GM10266 (cell line): ENCODE measurements around the gene VCL.
"Not testable (repeated sequence)": the region's sequence is repeated elsewhere in the genome, so short reads cannot be mapped to it uniquely, and the experiment has no call there.

ENCODE experiments used
- DNase-seq: peaks from one replicate; pipeline ENCODE4 v3.0.0; 2012; ENCODE audit errors: extremely low spot score
- TF ChIP-seq, protein P1 (sequence below): IDR thresholded peaks from 2 replicates; pipeline ENCODE4 v1.5.1; 2012; ENCODE audit warnings: mild to moderate bottlenecking, low read depth; ENCODE audit not compliant: control insufficient read depth, insufficient read depth; ENCODE audit errors: missing control alignments

Gene VCL

DNA sequence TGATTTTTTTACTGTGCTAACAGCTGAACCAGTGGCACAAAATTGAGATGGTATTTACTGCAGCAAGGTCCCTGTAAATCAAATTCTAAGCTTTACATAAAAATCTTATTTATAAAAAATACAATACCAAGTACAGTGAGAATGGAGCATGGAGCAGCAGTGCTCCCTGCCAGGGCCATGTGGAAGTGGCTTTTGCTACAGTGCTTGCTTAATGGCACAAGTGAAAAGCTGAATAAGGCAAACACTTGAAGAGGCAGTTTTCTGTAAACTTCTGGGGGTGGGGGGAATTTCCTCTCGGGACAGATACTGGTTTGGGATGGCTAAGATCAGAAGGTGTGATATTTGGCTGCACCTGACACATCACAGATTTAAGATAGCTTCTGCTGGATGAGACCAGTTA is 125.2 kb downstream of the VCL start:
- TF ChIP-seq, protein P1, sequence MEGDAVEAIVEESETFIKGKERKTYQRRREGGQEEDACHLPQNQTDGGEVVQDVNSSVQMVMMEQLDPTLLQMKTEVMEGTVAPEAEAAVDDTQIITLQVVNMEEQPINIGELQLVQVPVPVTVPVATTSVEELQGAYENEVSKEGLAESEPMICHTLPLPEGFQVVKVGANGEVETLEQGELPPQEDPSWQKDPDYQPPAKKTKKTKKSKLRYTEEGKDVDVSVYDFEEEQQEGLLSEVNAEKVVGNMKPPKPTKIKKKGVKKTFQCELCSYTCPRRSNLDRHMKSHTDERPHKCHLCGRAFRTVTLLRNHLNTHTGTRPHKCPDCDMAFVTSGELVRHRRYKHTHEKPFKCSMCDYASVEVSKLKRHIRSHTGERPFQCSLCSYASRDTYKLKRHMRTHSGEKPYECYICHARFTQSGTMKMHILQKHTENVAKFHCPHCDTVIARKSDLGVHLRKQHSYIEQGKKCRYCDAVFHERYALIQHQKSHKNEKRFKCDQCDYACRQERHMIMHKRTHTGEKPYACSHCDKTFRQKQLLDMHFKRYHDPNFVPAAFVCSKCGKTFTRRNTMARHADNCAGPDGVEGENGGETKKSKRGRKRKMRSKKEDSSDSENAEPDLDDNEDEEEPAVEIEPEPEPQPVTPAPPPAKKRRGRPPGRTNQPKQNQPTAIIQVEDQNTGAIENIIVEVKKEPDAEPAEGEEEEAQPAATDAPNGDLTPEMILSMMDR: no peak
- no peak for DNase-seq

DNA sequence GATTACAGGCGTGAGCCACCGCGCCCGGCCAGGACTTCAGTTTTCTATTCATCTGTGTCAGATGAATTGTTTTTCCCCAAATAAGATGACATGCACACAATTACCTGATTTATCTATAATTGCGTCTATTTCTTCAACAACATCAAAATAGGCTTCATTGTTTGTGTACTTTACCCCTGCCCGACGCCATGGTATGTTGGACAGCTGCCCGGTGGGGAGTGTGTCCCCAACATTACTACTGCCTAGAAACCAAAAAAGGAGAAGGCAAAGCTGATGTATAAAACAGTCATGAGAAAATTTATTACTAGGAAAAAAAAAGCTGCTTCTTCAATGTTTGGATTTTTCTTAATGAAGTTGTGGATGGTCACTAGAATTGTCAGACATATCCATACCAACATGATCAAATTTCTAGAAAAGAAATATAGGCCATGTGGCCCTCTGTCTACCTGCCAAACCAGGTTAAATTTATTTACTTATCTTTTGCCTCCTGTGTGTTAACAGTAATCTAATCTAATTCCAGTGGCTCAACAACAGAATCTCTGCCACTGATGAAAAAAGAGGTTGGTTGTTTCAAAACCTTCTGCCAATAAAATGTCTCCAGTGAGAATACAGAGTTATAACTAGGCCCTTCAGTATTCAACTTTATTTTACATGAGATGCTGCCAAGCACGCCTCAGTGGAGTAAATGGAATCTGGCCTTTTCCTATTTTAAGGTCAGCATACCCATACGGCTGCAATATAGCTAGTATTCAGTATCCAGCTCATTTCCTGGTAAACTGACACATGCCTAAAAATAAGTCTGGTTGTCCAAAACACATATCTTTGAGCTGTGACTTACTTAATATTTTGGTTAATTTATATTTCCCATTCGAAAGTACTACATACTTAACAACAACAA is 136.3 kb downstream of the VCL start:
- TF ChIP-seq, protein P1: no peak
- no peak for DNase-seq

- no peak for DNase-seq
- TF ChIP-seq, protein P1: no peak
Measured at GRCh38 chr10:74135452-74135851, 137.5 kb downstream of the VCL start.

GRCh38 chr10:74137992-74138391 is 140.1 kb downstream of the VCL start:
- TF ChIP-seq, protein P1: no peak
- DNase-seq: no peak

DNA sequence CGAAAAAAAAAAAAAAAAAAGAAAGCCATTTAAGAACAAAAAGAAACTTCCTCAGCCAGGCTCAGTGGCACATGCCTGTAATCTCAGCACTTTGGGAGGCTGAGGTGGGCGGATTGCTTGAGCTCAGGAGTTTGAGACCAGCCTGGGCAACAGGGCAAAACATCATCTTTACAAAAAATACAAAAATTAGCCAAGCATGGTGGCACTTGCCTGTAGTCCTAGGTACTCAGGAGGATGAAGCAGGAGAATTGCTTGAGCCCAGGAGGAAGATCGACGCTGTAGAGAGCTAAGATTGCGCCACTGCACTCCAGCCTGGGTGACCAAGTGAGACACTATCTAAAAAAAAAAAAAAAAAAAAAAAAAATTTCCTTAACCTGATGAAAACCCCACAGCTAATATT is 140.7 kb downstream of the VCL start:
- DNase-seq: not testable (repeated sequence)

DNA sequence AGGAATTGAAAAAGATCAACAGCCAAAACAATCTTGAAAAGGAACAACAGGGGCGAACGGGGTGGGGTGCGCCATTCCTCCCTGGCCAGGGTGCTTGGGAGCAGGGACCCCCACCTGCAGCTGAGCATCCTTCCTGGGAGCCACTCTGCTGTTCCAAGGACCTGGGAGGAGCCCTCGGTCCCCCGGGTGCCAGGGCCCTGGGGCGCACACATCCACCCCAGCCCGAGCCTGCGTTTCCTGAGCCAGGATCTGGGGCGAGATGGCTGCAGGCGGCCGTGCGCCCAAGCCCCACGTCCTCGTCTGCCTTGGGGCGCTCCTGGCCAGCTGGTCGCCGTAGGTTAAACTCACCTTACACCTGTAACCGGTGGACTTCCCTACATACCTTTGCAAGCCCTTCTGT is 142.1 kb downstream of the VCL start:
- TF ChIP-seq, protein P1: no peak

DNA sequence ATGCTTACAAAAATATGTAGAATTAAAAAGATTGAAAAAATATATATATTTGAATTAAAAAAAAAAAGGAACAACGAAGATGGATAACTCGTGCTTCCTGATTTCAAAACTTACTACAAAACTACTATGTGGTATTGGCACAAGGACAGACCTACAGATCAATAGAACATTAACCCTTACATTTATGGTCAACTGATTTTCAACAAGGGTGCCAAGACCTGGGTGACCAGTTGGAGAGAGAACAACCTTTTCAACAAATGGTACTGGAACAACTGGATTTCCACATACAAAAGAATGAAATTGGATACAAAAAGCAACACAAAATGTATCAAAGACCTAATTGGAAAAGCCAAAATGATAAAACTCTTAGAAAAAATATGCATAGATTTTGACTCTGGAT is 142.6 kb downstream of the VCL start:
- DNase-seq: no peak
- TF ChIP-seq, protein P1: no peak

More for the DNA sequence above, 142.1 kb downstream of the VCL start:
- no peak for DNase-seq
